ENCODE data around the gene TRDMT1. TPM values are rescaled to one million over a fixed set of nuclear protein-coding genes. Genes with fewer than 3 reads are reported as not detected.

TRDMT1 gene
- total RNA-seq, 6 experiments from 2014 or later, result 6.8 to 13.0 (median 8.6) TPM

DNA sequence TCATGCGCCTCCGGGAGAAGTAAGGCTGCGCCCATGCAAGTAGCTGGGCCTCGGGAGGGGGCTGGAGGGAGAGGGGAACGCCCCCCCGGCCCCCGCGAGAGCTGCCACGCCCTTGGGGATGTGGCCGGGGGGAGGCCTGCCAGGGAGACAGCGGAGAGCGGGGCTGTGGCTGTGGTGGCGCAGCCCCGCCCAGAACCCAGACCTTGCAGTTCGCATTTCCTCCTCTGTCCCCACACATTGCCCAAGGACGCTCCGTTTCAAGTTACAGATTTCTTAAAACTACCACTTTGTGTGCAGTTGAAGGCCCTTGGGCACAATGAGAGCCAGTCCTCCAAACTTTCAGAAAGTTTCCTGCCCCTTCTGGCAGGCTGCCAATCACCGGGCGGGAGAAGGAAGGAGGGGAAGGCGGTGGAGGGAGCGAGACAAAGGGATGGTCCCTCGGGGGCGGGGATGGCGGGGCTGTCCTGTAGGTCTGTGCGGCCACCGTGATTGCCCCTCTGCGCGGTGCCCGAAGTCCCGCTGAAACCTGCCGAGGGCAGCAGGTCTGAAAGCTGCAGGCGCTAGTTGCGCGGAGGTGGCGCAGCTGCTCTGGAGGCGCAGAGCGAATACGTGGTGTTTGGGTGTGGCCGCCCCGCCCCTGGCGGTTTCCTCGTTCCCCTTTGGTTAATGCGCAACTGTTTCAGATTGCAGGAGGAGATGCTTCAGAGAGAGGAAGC, 28.7 kb upstream of the TRDMT1 start:
- TF ChIP-seq, protein P1, sequence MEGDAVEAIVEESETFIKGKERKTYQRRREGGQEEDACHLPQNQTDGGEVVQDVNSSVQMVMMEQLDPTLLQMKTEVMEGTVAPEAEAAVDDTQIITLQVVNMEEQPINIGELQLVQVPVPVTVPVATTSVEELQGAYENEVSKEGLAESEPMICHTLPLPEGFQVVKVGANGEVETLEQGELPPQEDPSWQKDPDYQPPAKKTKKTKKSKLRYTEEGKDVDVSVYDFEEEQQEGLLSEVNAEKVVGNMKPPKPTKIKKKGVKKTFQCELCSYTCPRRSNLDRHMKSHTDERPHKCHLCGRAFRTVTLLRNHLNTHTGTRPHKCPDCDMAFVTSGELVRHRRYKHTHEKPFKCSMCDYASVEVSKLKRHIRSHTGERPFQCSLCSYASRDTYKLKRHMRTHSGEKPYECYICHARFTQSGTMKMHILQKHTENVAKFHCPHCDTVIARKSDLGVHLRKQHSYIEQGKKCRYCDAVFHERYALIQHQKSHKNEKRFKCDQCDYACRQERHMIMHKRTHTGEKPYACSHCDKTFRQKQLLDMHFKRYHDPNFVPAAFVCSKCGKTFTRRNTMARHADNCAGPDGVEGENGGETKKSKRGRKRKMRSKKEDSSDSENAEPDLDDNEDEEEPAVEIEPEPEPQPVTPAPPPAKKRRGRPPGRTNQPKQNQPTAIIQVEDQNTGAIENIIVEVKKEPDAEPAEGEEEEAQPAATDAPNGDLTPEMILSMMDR (IDR thresholded peaks at IDR 0.05), result no peak
- peaks cover 61% of the 10 kb centered on the region for H3K36me3 Mint-ChIP-seq (ENCODE audit: low read depth)
- peak overlapping the region; percentile 100 for H3K4me3 Mint-ChIP-seq
- peaks cover 48% of the 10 kb centered on the region for H3K9me3 Mint-ChIP-seq
- DNase-seq, result peak; percentile 61
- H3K27ac Mint-ChIP-seq, result peak overlapping the region; percentile 100
- H3K4me1 Mint-ChIP-seq (ENCODE audit: low read depth), result peaks cover 66% of the 10 kb centered on the region
- H3K27me3 Mint-ChIP-seq (ENCODE audit: insufficient read depth), result peaks cover 66% of the 10 kb centered on the region

DNA sequence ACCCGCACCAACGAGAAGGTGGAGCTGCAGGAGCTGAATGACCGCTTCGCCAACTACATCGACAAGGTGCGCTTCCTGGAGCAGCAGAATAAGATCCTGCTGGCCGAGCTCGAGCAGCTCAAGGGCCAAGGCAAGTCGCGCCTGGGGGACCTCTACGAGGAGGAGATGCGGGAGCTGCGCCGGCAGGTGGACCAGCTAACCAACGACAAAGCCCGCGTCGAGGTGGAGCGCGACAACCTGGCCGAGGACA, 28.2 kb upstream of the TRDMT1 start:
- TF ChIP-seq, protein P1 (IDR thresholded peaks at IDR 0.05), result no peak
- H3K9me3 Mint-ChIP-seq, result peaks cover 45% of the 10 kb centered on the region
- peaks cover 61% of the 10 kb centered on the region for H3K27me3 Mint-ChIP-seq (ENCODE audit: insufficient read depth)
- peaks cover 66% of the 10 kb centered on the region for H3K4me1 Mint-ChIP-seq (ENCODE audit: low read depth)
- peaks cover 61% of the 10 kb centered on the region for H3K36me3 Mint-ChIP-seq (ENCODE audit: low read depth)
- H3K4me3 Mint-ChIP-seq, result peak overlapping the region; percentile 100
- H3K27ac Mint-ChIP-seq, result peak overlapping the region; percentile 100
- DNase-seq, result no peak

DNA sequence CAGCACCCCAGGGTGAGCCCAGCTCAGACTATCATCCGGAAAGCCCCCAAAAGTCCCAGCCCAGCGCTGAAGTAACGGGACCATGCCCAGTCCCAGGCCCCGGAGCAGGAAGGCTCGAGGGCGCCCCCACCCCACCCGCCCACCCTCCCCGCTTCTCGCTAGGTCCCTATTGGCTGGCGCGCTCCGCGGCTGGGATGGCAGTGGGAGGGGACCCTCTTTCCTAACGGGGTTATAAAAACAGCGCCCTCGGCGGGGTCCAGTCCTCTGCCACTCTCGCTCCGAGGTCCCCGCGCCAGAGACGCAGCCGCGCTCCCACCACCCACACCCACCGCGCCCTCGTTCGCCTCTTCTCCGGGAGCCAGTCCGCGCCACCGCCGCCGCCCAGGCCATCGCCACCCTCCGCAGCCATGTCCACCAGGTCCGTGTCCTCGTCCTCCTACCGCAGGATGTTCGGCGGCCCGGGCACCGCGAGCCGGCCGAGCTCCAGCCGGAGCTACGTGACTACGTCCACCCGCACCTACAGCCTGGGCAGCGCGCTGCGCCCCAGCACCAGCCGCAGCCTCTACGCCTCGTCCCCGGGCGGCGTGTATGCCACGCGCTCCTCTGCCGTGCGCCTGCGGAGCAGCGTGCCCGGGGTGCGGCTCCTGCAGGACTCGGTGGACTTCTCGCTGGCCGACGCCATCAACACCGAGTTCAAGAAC, 27.7 kb upstream of the TRDMT1 start:
- Mint-ChIP-seq H3K4me1 (ENCODE audit: low read depth) (peaks cover 61% of the 10 kb centered on the region), H3K4me3 (peak overlapping the region; percentile 100), H3K27me3 (ENCODE audit: insufficient read depth) (peaks cover 57% of the 10 kb centered on the region), H3K27ac (peak overlapping the region; percentile 100), H3K9me3 (peaks cover 41% of the 10 kb centered on the region), H3K36me3 (ENCODE audit: low read depth) (peaks cover 56% of the 10 kb centered on the region)
- DNase-seq, result peak; percentile 92
- TF ChIP-seq, protein P1 (IDR thresholded peaks at IDR 0.05), result peak; percentile 34; the same call in 1 of the 2 replicates

DNA sequence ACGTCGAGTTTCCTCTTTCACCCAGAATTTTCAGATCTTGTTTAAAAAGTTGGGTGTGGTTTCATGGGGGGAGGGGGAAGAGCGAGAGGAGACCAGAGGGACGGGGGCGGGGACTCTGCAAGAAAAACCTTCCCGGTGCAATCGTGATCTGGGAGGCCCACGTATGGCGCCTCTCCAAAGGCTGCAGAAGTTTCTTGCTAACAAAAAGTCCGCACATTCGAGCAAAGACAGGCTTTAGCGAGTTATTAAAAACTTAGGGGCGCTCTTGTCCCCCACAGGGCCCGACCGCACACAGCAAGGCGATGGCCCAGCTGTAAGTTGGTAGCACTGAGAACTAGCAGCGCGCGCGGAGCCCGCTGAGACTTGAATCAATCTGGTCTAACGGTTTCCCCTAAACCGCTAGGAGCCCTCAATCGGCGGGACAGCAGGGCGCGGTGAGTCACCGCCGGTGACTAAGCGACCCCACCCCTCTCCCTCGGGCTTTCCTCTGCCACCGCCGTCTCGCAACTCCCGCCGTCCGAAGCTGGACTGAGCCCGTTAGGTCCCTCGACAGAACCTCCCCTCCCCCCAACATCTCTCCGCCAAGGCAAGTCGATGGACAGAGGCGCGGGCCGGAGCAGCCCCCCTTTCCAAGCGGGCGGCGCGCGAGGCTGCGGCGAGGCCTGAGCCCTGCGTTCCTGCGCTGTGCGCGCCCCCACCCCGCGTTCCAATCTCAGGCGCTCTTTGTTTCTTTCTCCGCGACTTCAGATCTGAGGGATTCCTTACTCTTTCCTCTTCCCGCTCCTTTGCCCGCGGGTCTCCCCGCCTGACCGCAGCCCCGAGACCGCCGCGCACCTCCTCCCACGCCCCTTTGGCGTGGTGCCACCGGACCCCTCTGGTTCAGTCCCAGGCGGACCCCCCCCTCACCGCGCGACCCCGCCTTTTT, 26.9 kb upstream of the TRDMT1 start, which contains the start of gene VIM:
TSS of gene VIM (plus strand) at position 151 of the 925 bp plus-strand sequence. CDS start 1,182 bp downstream, outside the sequence.
- peak within 1 kb of the TSS; percentile 100 for H3K4me3 Mint-ChIP-seq
- H3K27ac Mint-ChIP-seq, result peak within 1 kb of the TSS; percentile 100
- peaks cover 55% of the 10 kb centered on the region for H3K36me3 Mint-ChIP-seq (ENCODE audit: low read depth)
- TF ChIP-seq, protein P1 (IDR thresholded peaks at IDR 0.05), result peak; percentile 9; the same call in 1 of the 2 replicates
- peaks cover 48% of the 10 kb centered on the region for H3K27me3 Mint-ChIP-seq (ENCODE audit: insufficient read depth)
- H3K9me3 Mint-ChIP-seq, result peaks cover 35% of the 10 kb centered on the region
- DNase-seq, result peak; percentile 98
- H3K4me1 Mint-ChIP-seq (ENCODE audit: low read depth), result peaks cover 58% of the 10 kb centered on the region

DNA sequence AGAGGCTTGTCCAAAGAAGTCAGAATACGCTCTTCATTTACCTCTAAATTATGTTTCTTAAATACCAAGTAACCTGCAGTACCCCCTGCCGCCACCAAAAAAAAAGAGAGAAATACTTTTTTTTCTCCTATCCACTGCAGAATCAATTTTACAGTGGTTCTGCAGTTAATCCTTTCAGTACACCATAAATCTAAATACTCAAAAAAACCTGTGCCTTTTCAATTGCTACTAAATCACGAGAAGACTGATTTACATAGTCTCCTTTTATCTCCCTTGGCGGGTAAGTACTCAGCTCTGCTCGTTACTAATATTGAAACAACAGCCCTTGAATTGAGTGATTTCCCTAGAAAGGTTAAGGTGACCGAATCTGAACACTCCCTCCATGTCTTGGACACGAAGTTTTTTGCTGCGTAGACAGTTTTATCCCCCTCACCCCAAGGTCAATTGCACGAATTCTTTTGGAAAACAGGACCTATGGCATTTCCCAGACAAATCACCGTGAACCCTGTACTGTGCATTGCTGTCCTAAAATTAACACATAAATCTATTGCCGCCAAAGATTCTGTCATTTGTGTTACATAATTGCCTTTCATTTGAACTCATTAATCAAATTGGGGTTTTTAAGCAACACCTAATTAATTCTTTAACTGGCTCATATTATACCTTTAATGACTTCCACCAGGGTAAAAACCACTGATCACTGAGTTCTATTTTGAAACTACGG, 26.1 kb upstream of the TRDMT1 start:
- Mint-ChIP-seq H3K27ac (peak overlapping the region; percentile 100), H3K4me1 (ENCODE audit: low read depth) (peaks cover 53% of the 10 kb centered on the region), H3K36me3 (ENCODE audit: low read depth) (peaks cover 48% of the 10 kb centered on the region), H3K4me3 (peak overlapping the region; percentile 100), H3K27me3 (ENCODE audit: insufficient read depth) (peaks cover 40% of the 10 kb centered on the region), H3K9me3 (peaks cover 34% of the 10 kb centered on the region)
- DNase-seq, result no peak
- TF ChIP-seq, protein P1 (IDR thresholded peaks at IDR 0.05), result peak; percentile 76
